Kidney epithelial cell (primary cell): ENCODE data around the gene TRMT2A. TPM values are rescaled to one million over a fixed set of nuclear protein-coding genes. Genes with fewer than 3 reads are reported as not detected.

ENCODE experiments used
- DNase-seq: peaks from one replicate; pipeline ENCODE4 v3.0.0-alpha.2; 2010; ENCODE audit warnings: low read depth
- H3K27me3 ChIP-seq: 2 replicates; pipeline ENCODE4 v1.6.0; 2011; ENCODE audit warnings: low read length; ENCODE audit not compliant: control insufficient read depth, insufficient read depth
- H3K36me3 ChIP-seq: 2 replicates; pipeline ENCODE4 v1.5.1; 2011; ENCODE audit warnings: low read length; ENCODE audit not compliant: control insufficient read depth, insufficient read depth
- H3K4me3 ChIP-seq: 2 replicates; pipeline ENCODE4 v1.5.1; 2011; ENCODE audit warnings: low read depth, mild to moderate bottlenecking, control low read depth, low read length
- total RNA-seq: library from RNA; depleted of rRNA; stranded (reverse); fragments of >200 nt; gene quantifications from 2 replicates; pipeline ENCODE4 v1.2.3, GENCODE V29; 2015
- TF ChIP-seq, protein P1 (sequence below): IDR thresholded peaks from 2 replicates; pipeline ENCODE4 v1.5.1; 2011; ENCODE audit warnings: mild to moderate bottlenecking, moderate library complexity, low read length, control low read depth, inconsistent platforms; ENCODE audit not compliant: insufficient read depth, poor library complexity, severe bottlenecking

The TRMT2A gene
- total RNA-seq, 1 donor from 2014 or later = 44.5 TPM

- H3K27me3 ChIP-seq = no peaks in the 10 kb centered on the region
- no peak for DNase-seq
- TF ChIP-seq, protein P1, sequence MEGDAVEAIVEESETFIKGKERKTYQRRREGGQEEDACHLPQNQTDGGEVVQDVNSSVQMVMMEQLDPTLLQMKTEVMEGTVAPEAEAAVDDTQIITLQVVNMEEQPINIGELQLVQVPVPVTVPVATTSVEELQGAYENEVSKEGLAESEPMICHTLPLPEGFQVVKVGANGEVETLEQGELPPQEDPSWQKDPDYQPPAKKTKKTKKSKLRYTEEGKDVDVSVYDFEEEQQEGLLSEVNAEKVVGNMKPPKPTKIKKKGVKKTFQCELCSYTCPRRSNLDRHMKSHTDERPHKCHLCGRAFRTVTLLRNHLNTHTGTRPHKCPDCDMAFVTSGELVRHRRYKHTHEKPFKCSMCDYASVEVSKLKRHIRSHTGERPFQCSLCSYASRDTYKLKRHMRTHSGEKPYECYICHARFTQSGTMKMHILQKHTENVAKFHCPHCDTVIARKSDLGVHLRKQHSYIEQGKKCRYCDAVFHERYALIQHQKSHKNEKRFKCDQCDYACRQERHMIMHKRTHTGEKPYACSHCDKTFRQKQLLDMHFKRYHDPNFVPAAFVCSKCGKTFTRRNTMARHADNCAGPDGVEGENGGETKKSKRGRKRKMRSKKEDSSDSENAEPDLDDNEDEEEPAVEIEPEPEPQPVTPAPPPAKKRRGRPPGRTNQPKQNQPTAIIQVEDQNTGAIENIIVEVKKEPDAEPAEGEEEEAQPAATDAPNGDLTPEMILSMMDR = no peak
- H3K36me3 ChIP-seq = peaks cover 7% of the 10 kb centered on the region
- no peak overlapping the region for H3K4me3 ChIP-seq
Measured at GRCh38 chr22:20107471-20107901, 9.5 kb downstream of the TRMT2A start.

DNA sequence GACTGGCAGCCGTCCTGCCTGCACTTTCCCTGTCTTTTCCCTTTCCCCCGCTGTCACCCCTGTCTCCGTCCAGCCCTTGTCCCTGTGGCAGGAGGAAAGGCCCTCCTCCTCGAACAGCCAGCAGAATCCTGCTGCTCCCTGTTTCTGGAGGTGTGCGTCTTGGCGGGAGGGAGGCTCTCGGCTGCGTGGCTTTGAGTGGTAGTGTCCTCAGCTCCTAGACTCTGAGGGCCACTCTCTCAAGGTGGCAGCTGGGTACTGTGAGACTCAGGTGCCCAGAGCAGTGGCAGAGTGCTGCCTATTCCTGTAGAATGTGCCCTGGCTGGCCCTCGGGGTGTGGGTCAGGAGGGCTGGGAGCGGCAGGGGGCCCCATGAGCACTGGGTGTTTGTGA is 10.2 kb downstream of the TRMT2A start:
- Histone ChIP-seq H3K36me3 (peaks cover 7% of the 10 kb centered on the region), H3K27me3 (no peaks in the 10 kb centered on the region), H3K4me3 (no peak overlapping the region)
- no peak for DNase-seq
- TF ChIP-seq, protein P1 = no peak

GRCh38 chr22:20106205-20106848 is 10.7 kb downstream of the TRMT2A start:
- DNase-seq = no peak
- H3K27me3 ChIP-seq = no peaks in the 10 kb centered on the region
- TF ChIP-seq, protein P1 = no peak
- H3K4me3 ChIP-seq = no peak overlapping the region
- H3K36me3 ChIP-seq = peaks cover 7% of the 10 kb centered on the region

DNA sequence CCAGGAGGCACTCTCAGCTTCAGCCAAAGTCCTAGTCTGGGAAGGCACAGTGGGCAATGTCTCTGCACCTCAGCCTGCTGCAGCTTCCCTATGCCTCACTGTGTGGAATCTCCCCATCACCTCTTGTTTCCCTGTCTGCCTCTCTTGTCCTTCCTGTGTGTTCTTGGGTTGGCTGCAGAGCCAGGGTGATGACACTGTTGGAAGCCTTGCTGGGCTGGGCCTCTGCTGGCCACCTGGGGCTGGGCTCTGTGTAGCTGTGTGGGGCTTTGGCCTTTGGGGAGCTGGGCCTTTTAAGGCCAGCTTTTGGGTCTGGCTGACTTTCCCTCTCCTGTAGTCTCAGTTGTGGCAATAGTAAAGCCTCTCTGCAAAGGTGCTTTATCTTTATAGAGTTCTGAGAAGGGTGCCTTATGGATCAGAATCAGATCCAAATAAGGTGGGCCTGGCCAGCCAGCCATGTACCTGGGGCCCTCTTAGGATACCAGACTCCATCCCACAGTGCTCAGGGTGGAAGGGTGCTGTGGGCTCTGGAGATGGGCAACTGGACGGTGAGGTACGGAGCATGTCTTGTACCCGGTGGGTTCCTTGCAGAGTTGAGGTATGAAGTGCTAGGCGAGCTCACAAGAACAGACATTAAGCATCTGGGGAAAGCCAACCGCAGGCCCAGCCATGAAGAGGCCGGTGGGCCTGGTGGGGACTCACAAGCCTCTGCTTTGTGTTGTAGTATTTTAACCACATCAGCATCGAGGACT is 11.4 kb downstream of the TRMT2A start:
- TF ChIP-seq, protein P1 = no peak
- no peak overlapping the region for H3K4me3 ChIP-seq
- no peak for DNase-seq
- H3K36me3 ChIP-seq = peaks cover 7% of the 10 kb centered on the region
- H3K27me3 ChIP-seq = no peaks in the 10 kb centered on the region

GRCh38 chr22:20102203-20102780 is 14.7 kb downstream of the TRMT2A start:
- DNase-seq = no peak
- Histone ChIP-seq H3K36me3 (peaks cover 6% of the 10 kb centered on the region), H3K4me3 (no peak overlapping the region)

More at GRCh38 chr22:20102203-20102780, 14.7 kb downstream of the TRMT2A start:
- no peaks in the 10 kb centered on the region for H3K27me3 ChIP-seq
- TF ChIP-seq, protein P1 = no peak
